NCI-H146 treated with DMSO at 0.1 percent for 48 hours (cell line): ENCODE results near the gene PRR22.
A peak's percentile ranks its signal among the peaks of the same experiment; 100 is the strongest.

ENCODE experiments used
- DNase-seq: peaks from one replicate; lab custom pipeline; 2025; ENCODE audit not compliant: unreplicated experiment; lab: John Stamatoyannopoulos, UW

Gene PRR22

GRCh38 chr19:5784581-5785147, at the start of gene PRR22:
Gene PRR22 (minus strand): TSS chr19:5784746. CDS start chr19:5784660, 86 bp downstream.
- no peak for DNase-seq

GRCh38 chr19:5832527-5833216, 48.1 kb upstream of the PRR22 start:
- DNase-seq, result no peak

GRCh38 chr19:5832061-5832460, 47.5 kb upstream of the PRR22 start:
- DNase-seq, result no peak

GRCh38 chr19:5831159-5831558, 46.6 kb upstream of the PRR22 start:
- no peak for DNase-seq

GRCh38 chr19:5829567-5830310, 45.2 kb upstream of the PRR22 start:
- no peak for DNase-seq

GRCh38 chr19:5828661-5829566, 44.4 kb upstream of the PRR22 start:
- DNase-seq, result peak; percentile 37

- DNase-seq, result peak; percentile 74
Measured at GRCh38 chr19:5827891-5828660, 43.5 kb upstream of the PRR22 start.

GRCh38 chr19:5827342-5827890, 42.9 kb upstream of the PRR22 start:
- no peak for DNase-seq

- DNase-seq, result peak; percentile 82
Measured at GRCh38 chr19:5826531-5827341, 42.2 kb upstream of the PRR22 start.

GRCh38 chr19:5825178-5825577, 40.6 kb upstream of the PRR22 start:
- no peak for DNase-seq

GRCh38 chr19:5824751-5825150, 40.2 kb upstream of the PRR22 start:
- DNase-seq, result no peak

GRCh38 chr19:5823579-5824281, 39.2 kb upstream of the PRR22 start:
- DNase-seq, result no peak

GRCh38 chr19:5822181-5822844, 37.8 kb upstream of the PRR22 start:
- no peak for DNase-seq

GRCh38 chr19:5821521-5822180, 37.1 kb upstream of the PRR22 start:
- no peak for DNase-seq

- DNase-seq, result no peak
Measured at GRCh38 chr19:5820785-5821184, 36.2 kb upstream of the PRR22 start.

GRCh38 chr19:5818594-5818993, 34.0 kb upstream of the PRR22 start:
- no peak for DNase-seq

GRCh38 chr19:5817218-5817617, 32.7 kb upstream of the PRR22 start:
- DNase-seq, result no peak

GRCh38 chr19:5814852-5815246, 30.3 kb upstream of the PRR22 start:
- no peak for DNase-seq
